ENCODE data around the gene TOMM40L.

TOMM40L gene

GRCh38 chr1:161197560-161198193 is 28.2 kb upstream of the TOMM40L start:
- no peak for DNase-seq

DNA sequence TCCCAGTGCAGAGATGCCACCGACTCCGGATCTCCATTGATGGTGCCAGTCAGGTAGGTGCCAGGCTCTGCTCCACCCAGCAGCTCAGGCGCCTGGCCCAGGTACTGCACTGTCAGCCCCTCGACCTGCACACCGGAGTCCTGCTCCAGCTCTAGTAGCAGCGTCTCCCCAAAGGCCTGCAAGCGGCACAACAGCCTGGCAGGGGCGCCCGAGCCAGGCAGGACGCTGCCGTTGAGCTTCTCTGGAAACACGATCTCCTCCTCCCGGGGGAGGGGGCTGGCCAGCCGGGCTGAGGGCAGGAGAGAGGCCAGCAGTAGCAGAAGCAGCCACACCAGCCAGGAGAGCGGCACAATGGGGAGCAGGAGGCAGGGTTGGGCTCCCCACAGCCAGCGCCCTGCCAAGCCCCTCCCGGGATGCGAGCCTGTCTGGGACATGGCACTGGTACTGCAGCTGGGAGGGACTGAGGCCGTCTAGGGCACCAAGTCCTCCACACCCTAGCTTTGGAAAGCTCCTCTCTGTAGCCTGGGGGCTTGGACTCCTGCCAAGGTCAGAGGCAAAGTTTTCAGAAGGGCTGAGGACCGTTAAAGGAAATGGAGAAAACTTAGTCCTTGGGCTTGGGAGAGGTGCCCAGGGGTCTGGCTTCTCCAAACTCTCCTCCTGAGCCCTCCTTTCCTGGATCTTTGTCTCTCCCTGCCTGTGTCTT is 27.5 kb upstream of the TOMM40L start:
- no peak for DNase-seq

GRCh38 chr1:161198897-161199431 is 26.9 kb upstream of the TOMM40L start, which contains the start of gene ADAMTS4:
TSS of gene ADAMTS4 (minus strand) at chr1:161199054. CDS start at chr1:161198627, 427 bp downstream.
- DNase-seq: no peak

GRCh38 chr1:161199506-161200139 is 26.2 kb upstream of the TOMM40L start:
- no peak for DNase-seq

DNA sequence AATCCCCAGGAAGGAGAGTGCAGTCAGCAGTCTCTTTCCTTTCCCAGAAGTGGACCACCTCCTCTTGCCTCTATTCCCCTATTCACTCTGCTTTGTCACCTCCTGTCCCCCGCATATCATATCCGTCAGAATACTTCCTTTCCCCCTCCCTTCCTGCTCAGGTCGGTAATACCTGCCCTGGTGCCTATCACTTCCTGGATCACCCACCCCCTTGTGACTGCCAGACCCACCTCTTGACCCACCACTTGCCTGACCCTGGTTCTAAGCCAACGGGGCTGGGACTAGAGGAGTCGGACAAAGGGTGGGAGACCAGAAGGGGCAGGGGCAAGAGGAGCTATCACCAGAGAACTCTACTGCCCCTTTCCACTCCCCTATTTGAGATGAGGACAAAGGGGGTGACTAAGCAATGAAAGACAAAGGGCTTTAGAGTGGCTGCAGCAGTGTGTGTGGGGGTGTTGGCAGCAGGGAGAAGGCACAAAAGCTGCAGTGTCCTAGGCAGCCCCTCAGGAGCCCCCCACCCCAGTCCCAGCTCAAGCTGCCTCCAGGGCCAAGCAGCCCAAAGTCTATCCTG is 25.4 kb upstream of the TOMM40L start:
- DNase-seq: no peak

GRCh38 chr1:161200992-161201835 is 24.6 kb upstream of the TOMM40L start:
- DNase-seq: no peak

DNA sequence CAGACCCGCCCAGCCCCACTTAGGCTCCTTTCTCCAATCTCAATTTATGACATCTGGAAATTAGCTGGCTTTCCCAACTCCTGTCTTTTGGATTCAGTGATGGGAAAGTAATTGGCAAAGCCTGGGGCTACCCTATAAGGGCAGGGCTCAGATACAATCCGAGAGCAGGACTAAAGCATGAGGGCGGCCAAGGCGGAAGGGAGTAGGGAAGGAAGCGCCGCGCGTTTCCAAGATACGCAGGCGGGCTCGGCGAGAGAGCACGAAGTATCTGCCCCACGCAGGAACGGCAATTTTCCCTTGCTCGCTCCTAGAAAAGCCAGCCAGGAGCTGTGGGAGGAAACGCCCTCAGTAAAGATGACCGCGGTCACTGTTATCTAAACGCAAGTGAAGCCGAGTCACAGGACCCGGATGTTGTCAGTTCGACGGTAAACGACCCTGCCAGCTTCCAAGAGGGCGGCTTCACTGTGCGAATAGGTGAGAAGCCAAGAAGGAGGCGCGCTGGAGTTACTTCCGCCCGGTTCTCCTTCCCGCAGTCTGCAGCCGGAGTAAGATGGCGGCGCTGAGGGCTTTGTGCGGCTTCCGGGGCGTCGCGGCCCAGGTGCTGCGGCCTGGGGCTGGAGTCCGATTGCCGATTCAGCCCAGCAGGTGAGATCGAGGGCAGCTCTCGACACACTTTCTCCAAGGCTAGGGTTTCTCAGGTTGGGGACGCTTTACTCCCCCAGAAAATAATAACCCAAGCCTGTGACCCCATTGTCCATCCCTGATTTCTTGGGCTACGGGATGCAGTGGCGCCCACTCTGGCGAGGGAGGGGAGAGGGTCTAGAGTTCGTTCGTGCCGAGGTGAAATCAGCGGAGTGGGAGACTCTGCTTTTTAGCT is 23.8 kb upstream of the TOMM40L start, which contains the start of gene NDUFS2:
Gene NDUFS2 (plus strand): TSS at position 532 of the 877 bp plus-strand sequence. CDS start 19 bp downstream, at position 551.
- peak; percentile 89 for DNase-seq

- no peak for DNase-seq
These were observed 19.3 kb upstream of the TOMM40L start for GRCh38 chr1:161206411-161207140.

DNA sequence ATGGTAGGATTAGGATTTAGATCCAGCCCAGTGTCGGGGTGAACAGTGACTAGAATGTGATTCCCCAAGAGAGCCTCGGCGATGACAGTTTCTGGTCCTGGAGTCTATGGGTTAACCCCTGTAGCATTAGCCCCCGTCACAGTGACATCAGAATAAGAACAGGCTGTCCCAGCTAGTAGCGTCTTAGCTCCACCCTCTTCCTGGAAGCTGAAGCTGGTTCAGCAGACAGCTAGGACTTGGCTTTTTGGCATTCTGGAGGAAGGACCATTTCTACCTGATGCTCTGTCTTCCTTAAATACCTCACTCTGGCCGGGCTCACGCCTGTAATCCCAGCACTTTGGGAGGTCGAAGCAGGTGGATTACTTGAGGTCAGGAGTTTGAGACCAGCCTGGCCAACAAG is 18.7 kb upstream of the TOMM40L start:
- DNase-seq: no peak

DNA sequence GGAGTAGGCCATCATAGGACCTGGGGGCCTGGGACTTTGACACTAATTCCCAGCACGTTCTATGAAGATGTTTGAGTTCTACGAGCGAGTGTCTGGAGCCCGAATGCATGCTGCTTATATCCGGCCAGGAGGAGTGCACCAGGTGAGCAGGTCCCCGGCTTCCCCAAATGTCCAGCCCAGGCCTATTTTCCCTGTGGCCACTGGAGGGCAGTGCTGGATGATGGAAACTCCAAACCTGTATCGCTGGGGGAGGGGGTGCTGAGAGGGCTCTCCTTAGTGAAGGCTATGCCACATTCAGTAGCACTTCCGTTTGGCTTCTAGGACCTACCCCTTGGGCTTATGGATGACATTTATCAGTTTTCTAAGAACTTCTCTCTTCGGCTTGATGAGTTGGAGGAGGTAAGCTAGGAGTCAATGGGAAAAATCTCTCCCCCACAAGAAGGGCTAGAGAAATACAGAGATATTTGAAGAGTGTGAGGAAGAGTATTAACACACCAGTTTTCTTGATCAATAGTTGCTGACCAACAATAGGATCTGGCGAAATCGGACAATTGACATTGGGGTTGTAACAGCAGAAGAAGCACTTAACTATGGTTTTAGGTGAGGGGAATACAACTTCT is 16.0 kb upstream of the TOMM40L start:
- DNase-seq: peak; percentile 63

GRCh38 chr1:161214369-161214768 is 11.5 kb upstream of the TOMM40L start:
- DNase-seq: no peak

DNA sequence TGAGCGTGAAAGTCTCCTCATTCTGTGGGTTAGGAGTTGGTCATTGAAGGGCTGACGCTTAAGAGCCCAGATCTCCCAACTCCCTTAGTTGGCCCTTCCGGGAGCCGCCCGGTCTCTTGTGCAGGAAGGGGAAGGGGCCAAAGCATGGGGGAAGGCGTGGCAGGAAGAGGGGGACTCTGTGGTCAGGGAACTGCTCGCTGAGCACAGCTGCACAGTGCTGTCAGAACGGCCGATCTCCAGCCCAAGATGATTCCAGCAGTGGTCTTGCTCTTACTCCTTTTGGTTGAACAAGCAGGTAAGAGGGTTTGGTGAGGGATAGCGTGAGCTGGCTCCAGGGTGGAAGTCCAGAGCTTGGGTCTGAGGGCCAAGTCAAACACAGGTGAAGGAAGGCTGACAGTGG is 10.8 kb upstream of the TOMM40L start, which contains the start of gene FCER1G:
Gene FCER1G (plus strand): TSS at position 220 of the 400 bp plus-strand sequence. CDS start 27 bp downstream, at position 247.
- DNase-seq: no peak

- DNase-seq: no peak
These were observed 8.7 kb upstream of the TOMM40L start for GRCh38 chr1:161216945-161217712.

DNA sequence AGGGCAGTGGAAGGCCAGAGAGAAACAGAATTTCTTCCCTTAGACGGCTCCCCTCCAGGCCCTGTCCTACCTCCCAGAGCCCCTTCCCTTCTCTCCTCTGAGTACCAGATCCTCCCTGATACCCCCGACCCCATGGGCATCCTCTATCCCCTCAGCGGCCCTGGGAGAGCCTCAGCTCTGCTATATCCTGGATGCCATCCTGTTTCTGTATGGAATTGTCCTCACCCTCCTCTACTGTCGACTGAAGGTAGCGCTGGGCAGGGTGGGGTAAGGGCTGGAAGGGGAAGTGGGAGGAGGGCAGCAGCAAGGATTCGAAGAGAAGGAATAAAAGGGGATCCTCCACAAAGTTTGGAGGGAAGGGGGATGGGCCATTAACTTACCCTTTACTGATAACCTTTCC is 8.0 kb upstream of the TOMM40L start:
- DNase-seq: no peak

DNA sequence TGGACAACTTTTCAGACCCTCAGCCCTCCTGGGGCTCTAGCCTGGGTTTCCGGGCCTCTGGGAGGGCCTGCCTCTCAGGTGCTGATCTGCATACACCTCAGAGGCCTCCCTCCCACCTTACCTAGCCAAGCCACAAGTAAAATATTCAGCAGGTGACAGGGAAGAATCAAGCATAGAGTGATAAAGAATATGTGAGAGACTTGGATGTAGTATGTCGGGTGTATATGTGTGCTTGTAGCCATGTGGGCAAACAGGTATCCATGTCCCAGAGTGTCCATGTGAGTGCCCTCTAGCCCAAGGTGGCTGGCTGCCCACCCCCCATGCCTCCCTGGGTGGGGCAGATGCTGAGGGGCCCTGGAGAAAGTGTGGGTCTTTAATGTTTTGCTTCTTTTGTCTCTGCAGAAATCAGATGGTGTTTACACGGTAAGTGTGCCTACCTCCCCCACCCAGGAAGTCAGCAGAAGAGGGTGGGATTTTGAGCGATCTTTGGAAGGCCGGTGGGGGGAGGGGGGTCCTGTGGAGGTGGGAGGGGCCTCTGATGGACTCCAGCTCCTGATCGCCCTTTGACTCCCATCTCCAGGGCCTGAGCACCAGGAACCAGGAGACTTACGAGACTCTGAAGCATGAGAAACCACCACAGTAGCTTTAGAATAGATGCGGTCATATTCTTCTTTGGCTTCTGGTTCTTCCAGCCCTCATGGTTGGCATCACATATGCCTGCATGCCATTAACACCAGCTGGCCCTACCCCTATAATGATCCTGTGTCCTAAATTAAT is 7.4 kb upstream of the TOMM40L start:
- DNase-seq: no peak

GRCh38 chr1:161219078-161219892 is 6.6 kb upstream of the TOMM40L start:
- no peak for DNase-seq

DNA sequence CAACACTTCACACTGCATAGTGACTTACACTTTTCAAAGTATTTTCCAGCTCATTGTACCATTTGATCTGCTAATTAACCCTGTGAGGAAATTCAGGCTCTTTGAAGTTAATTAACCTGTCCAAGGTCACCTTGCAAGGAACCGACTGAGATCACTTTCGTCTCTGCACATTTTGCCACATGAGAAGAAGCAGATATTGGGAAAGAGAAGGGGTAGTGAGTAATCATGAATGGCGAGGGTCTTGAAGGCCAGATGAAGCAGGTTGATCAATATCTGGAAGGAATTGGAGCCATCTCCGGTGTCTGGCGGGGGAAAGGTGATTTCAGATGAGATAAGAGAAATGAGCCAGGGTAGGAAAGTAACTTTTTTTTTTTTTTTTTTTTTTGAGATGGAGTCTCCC is 5.9 kb upstream of the TOMM40L start:
- DNase-seq: no peak

All from activated CD4-positive, CD25-positive, alpha-beta regulatory T cell treated with anti-CD3 and anti-CD28 coated beads, Interleukin-2, amount 50 U/mL, for 72 hours (primary cell).